ENCODE data around the gene RNASE13. TPM values are rescaled to one million over a fixed set of nuclear protein-coding genes. Genes with fewer than 3 reads are reported as not detected.

The RNASE13 gene
- total RNA-seq, 1 experiment from 2014 or later, result not detected

DNA sequence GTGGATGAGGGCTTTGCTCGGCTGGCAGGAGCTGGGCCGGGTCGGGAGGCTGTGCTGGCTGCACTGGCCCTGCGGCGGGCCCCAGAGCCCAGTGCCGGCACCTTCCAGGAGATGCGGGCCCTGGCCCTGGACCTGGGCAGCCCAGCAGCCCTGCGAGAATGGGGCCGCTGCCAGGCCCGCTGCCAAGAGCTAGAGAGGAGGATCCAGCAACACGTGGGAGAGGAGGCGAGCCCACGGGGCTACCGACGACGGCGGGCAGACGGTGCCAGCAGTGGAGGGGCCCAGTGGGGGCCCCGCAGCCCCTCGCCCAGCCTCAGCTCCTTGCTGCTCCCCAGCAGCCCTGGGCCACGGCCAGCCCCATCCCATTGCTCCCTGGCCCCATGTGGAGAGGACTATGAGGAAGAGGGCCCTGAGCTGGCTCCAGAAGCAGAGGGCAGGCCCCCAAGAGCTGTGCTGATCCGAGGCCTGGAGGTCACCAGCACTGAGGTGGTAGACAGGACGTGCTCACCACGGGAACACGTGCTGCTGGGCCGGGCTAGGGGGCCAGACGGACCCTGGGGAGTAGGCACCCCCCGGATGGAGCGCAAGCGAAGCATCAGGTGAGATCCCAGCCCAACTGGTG, 47.0 kb upstream of the RNASE13 start (continued):
- TF ChIP-seq, protein P1, sequence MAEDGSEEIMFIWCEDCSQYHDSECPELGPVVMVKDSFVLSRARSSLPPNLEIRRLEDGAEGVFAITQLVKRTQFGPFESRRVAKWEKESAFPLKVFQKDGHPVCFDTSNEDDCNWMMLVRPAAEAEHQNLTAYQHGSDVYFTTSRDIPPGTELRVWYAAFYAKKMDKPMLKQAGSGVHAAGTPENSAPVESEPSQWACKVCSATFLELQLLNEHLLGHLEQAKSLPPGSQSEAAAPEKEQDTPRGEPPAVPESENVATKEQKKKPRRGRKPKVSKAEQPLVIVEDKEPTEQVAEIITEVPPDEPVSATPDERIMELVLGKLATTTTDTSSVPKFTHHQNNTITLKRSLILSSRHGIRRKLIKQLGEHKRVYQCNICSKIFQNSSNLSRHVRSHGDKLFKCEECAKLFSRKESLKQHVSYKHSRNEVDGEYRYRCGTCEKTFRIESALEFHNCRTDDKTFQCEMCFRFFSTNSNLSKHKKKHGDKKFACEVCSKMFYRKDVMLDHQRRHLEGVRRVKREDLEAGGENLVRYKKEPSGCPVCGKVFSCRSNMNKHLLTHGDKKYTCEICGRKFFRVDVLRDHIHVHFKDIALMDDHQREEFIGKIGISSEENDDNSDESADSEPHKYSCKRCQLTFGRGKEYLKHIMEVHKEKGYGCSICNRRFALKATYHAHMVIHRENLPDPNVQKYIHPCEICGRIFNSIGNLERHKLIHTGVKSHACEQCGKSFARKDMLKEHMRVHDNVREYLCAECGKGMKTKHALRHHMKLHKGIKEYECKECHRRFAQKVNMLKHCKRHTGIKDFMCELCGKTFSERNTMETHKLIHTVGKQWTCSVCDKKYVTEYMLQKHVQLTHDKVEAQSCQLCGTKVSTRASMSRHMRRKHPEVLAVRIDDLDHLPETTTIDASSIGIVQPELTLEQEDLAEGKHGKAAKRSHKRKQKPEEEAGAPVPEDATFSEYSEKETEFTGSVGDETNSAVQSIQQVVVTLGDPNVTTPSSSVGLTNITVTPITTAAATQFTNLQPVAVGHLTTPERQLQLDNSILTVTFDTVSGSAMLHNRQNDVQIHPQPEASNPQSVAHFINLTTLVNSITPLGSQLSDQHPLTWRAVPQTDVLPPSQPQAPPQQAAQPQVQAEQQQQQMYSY (CRISPR knock-in tag; IDR thresholded peaks at IDR 0.05), result no peak
- TF ChIP-seq HMGA2 (CRISPR knock-in tag; IDR thresholded peaks at IDR 0.05), result no peak

DNA sequence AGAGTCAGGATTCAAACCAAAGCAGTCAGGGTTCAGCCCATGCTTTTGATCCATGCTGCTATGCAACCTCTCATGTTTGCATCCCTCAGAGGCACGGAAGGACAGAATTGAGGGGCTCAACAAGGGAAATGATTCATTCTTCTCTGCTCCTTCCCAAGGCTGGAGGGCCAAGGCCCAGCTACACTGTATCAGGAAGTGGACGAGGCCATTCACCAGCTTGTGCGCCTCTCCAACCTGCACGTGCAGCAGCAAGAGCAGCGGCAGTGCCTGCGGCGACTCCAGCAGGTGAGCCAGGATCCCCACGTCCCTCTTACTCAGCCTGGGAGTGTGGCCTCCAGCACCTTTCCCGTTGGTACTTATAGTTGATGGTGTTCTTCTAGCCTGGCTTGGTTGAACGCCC, 44.1 kb upstream of the RNASE13 start:
- TF ChIP-seq MLX (CRISPR knock-in tag; IDR thresholded peaks at IDR 0.05) (no peak), SMAD3 (CRISPR knock-in tag; IDR thresholded peaks at IDR 0.05; ENCODE audit: borderline replicate concordance) (no peak), IRF2 (CRISPR knock-in tag; IDR thresholded peaks at IDR 0.05; ENCODE audit: borderline replicate concordance, low read depth) (no peak), ESRRA (CRISPR knock-in tag; IDR thresholded peaks at IDR 0.05; ENCODE audit: borderline replicate concordance) (no peak), ZNF219 (CRISPR knock-in tag; IDR thresholded peaks at IDR 0.05; ENCODE audit: borderline replicate concordance) (no peak), TCF7 (CRISPR knock-in tag; IDR thresholded peaks at IDR 0.05; ENCODE audit: low read depth) (no peak), FOXJ3 (CRISPR knock-in tag; IDR thresholded peaks at IDR 0.05; ENCODE audit: borderline replicate concordance) (no peak), OVOL2 (CRISPR knock-in tag; IDR thresholded peaks at IDR 0.05; ENCODE audit: borderline replicate concordance) (no peak), ZNF232 (CRISPR knock-in tag; IDR thresholded peaks at IDR 0.05) (no peak), FOXP4 (CRISPR knock-in tag; IDR thresholded peaks at IDR 0.05) (no peak), NFE2L1 (CRISPR knock-in tag; IDR thresholded peaks at IDR 0.05) (no peak), ATF2 (CRISPR knock-in tag; IDR thresholded peaks at IDR 0.05; ENCODE audit: borderline replicate concordance, low read depth) (no peak)
- TF ChIP-seq, protein P2, sequence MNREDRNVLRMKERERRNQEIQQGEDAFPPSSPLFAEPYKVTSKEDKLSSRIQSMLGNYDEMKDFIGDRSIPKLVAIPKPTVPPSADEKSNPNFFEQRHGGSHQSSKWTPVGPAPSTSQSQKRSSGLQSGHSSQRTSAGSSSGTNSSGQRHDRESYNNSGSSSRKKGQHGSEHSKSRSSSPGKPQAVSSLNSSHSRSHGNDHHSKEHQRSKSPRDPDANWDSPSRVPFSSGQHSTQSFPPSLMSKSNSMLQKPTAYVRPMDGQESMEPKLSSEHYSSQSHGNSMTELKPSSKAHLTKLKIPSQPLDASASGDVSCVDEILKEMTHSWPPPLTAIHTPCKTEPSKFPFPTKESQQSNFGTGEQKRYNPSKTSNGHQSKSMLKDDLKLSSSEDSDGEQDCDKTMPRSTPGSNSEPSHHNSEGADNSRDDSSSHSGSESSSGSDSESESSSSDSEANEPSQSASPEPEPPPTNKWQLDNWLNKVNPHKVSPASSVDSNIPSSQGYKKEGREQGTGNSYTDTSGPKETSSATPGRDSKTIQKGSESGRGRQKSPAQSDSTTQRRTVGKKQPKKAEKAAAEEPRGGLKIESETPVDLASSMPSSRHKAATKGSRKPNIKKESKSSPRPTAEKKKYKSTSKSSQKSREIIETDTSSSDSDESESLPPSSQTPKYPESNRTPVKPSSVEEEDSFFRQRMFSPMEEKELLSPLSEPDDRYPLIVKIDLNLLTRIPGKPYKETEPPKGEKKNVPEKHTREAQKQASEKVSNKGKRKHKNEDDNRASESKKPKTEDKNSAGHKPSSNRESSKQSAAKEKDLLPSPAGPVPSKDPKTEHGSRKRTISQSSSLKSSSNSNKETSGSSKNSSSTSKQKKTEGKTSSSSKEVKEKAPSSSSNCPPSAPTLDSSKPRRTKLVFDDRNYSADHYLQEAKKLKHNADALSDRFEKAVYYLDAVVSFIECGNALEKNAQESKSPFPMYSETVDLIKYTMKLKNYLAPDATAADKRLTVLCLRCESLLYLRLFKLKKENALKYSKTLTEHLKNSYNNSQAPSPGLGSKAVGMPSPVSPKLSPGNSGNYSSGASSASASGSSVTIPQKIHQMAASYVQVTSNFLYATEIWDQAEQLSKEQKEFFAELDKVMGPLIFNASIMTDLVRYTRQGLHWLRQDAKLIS (CRISPR knock-in tag; IDR thresholded peaks at IDR 0.05; ENCODE audit: borderline replicate concordance), result no peak
- TF ChIP-seq, protein P1 (CRISPR knock-in tag; IDR thresholded peaks at IDR 0.05), result no peak
- ChIA-PET CTCF (interaction anchor here (1.4 to 2.5 kb wide), 2 partner anchors 10 to 12 kb away, joined by 3 to 9 read pairs; no protein-coding TSS in a partner anchor), POLR2A (no interaction called here)
- Mint-ChIP-seq H3K9me3 (no peaks in the 10 kb centered on the region), H3K4me3 (no peak overlapping the region), H3K27me3 (ENCODE audit: low read depth) (no peaks in the 10 kb centered on the region), H3K27ac (no peak overlapping the region), H3K4me1 (no peaks in the 10 kb centered on the region), H3K36me3 (peaks cover 72% of the 10 kb centered on the region)
- no peak for DNase-seq (ENCODE audit: low spot score)
- no peak for ATAC-seq
